Panc1 (cell line): Measurements from ENCODE around the gene RPEL1.

Source experiments
- POLR2AphosphoS5 ChIP-seq: IDR thresholded peaks from 2 replicates; pipeline ENCODE4 v1.6.1; 2012; ENCODE audit warnings: mild to moderate bottlenecking, low read depth, low read length, moderate library complexity
- SIN3A ChIP-seq: IDR thresholded peaks from 2 replicates; pipeline ENCODE4 v1.6.1; 2012; ENCODE audit warnings: low read depth, mild to moderate bottlenecking, low read length, moderate library complexity, borderline replicate concordance; ENCODE audit not compliant: insufficient read depth

GRCh38 chr10:103254113-103254512 is 8.4 kb downstream of the RPEL1 start:
- TF ChIP-seq SIN3A (no peak), POLR2AphosphoS5 (no peak)
